ENCODE results near the gene TRIM29. TPM values are rescaled to one million over a fixed set of nuclear protein-coding genes. Genes with fewer than 3 reads are reported as not detected.

The TRIM29 gene
- total and polyA plus RNA-seq, 9 of the 15 experiments (the other 6 are each of a cell fraction or from before 2014, with no cell fraction given): 0.08 to 1.4 (median 0.42) TPM; not detected in 2

- TF ChIP-seq E2F8 (IDR thresholded peaks at IDR 0.05; ENCODE audit: low read depth, partially characterized antibody) (no peak), ZFP1 (CRISPR knock-in tag; IDR thresholded peaks at IDR 0.05) (no peak), SFPQ (IDR thresholded peaks at IDR 0.05; ENCODE audit: low read depth, low read length) (no peak), TAF15 (IDR thresholded peaks at IDR 0.05; ENCODE audit: low read depth, low read length) (no peak), KDM5B (IDR thresholded peaks at IDR 0.05; ENCODE audit: insufficient replicate concordance, low read depth, low read length) (no peak)
Measured at GRCh38 chr11:120134931-120135228, 3.0 kb downstream of the TRIM29 start (continued).
